Neural crest cell (in vitro differentiated cells): ENCODE measurements around the gene SGMS1. TPM values are rescaled to one million over a fixed set of nuclear protein-coding genes. Genes with fewer than 3 reads are reported as not detected.
"Not testable (repeated sequence)": the region's sequence is repeated elsewhere in the genome, so short reads cannot be mapped to it uniquely, and the experiment has no call there.

Source experiments
- DNase-seq: peaks from one replicate; pipeline ENCODE4 v3.0.0; 2021; ENCODE audit warnings: low read depth, mixed read lengths, low spot score
- H3K27ac Mint-ChIP-seq: one replicate; pipeline ENCODE4 v1.8.0; 2021; ENCODE audit warnings: mild to moderate bottlenecking, mixed read lengths; ENCODE audit not compliant: unreplicated experiment
- H3K27me3 Mint-ChIP-seq: 2 replicates; pipeline ENCODE4 v1.8.0; 2021; ENCODE audit warnings: low read depth, mild to moderate bottlenecking, mixed read lengths
- H3K36me3 Mint-ChIP-seq: 2 replicates; pipeline ENCODE4 v1.8.0; 2021; ENCODE audit warnings: low read depth, mild to moderate bottlenecking, mixed read lengths
- H3K4me1 Mint-ChIP-seq: 2 replicates; pipeline ENCODE4 v1.8.0; 2021; ENCODE audit warnings: mixed read lengths
- H3K4me3 Mint-ChIP-seq: one replicate; pipeline ENCODE4 v1.8.0; 2021; ENCODE audit warnings: mild to moderate bottlenecking, mixed read lengths
- H3K9me3 Mint-ChIP-seq: 2 replicates; pipeline ENCODE4 v1.8.0; 2021; ENCODE audit warnings: mixed read lengths
- total RNA-seq: library from RNA; stranded (reverse); gene quantifications from 2 replicates; pipeline ENCODE4 v1.2.1, GENCODE V29; 2021
- TF ChIP-seq, protein P1 (sequence below): fragments of 200-600 bp; sonication (generic); conservative IDR thresholded peaks from 2 replicates; pipeline ENCODE4 v1.5.0; 2021; ENCODE audit warnings: antibody characterized with exemption, mild to moderate bottlenecking

The SGMS1 gene
- total RNA-seq, 1 donor from 2014 or later, result 14.4 TPM

DNA sequence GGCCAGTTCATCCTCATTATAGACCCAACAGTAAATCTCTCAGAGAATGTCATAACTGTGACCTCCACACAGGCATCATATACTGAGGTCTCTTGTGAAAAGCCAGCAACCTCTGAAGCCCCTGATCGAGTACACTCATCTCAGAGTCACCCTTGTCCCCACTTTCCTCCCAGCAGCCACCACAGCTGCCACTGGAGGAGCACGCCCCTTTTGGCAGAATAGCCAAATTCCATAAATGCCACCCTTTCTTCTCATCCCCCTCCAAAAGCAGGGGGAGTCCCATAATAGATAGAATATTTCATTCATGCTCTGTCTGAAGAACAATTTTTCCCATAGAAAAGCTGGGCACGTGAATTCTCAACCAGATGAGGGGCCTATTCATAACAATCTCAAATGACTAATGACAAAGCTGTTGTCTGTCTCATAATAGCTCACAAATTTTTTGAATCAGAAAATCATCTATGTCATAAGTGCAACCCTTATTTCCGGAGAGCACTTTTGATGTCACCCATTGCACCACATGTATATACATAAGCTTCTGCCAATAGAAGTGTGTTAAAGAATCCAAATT, 47.4 kb downstream of the SGMS1 start:
- peak overlapping the region; percentile 2 for H3K27ac Mint-ChIP-seq
- peaks cover 20% of the 10 kb centered on the region for H3K4me1 Mint-ChIP-seq

DNA sequence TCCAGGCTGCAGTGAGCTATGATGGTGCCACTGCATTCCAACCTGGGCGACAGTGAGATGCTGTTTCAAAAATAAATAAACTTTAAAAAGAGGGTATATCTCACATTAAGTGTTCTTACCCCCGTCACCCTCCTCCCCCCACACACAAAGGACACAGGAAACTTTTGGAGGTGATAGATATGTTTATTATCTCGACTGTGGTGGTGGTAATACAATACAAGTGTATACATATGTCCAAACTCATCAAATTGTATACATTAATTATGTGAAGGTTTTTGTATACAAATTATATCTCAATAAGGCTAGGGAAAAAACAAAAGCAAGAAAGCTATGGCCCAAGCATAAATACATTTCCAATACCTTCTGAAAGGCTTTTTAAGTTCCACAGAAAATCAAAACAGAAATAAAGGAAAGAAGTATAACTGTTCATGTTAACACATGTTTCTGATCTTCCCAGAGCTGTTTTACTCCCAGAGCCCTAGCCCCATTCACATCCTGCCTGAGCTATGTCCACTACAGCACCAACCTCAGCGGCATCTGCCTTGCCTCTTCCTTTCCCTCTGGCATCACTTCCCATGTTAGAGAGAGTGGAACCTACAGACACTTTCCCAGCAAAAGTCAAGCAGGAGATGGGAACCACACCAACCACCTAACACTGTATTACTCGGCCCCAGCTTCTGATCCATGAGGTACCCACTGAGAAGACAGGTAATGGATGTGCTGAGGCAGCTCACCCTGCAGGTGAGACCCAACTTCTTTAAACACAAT, 48.1 kb downstream of the SGMS1 start:
- TF ChIP-seq, protein P1, sequence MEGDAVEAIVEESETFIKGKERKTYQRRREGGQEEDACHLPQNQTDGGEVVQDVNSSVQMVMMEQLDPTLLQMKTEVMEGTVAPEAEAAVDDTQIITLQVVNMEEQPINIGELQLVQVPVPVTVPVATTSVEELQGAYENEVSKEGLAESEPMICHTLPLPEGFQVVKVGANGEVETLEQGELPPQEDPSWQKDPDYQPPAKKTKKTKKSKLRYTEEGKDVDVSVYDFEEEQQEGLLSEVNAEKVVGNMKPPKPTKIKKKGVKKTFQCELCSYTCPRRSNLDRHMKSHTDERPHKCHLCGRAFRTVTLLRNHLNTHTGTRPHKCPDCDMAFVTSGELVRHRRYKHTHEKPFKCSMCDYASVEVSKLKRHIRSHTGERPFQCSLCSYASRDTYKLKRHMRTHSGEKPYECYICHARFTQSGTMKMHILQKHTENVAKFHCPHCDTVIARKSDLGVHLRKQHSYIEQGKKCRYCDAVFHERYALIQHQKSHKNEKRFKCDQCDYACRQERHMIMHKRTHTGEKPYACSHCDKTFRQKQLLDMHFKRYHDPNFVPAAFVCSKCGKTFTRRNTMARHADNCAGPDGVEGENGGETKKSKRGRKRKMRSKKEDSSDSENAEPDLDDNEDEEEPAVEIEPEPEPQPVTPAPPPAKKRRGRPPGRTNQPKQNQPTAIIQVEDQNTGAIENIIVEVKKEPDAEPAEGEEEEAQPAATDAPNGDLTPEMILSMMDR, result no peak
- no peaks in the 10 kb centered on the region for H3K27me3 Mint-ChIP-seq
- H3K36me3 Mint-ChIP-seq, result no peaks in the 10 kb centered on the region
- DNase-seq, result no peak
- peaks cover 2% of the 10 kb centered on the region for H3K9me3 Mint-ChIP-seq
- no peak overlapping the region for H3K4me3 Mint-ChIP-seq
- peak overlapping the region; percentile 2 for H3K27ac Mint-ChIP-seq
- H3K4me1 Mint-ChIP-seq, result peaks cover 17% of the 10 kb centered on the region

More for the DNA sequence above, 47.4 kb downstream of the SGMS1 start:
- H3K9me3 Mint-ChIP-seq, result peaks cover 2% of the 10 kb centered on the region
- no peak for DNase-seq
- TF ChIP-seq, protein P1, result no peak
- no peak overlapping the region for H3K4me3 Mint-ChIP-seq
- H3K36me3 Mint-ChIP-seq, result no peaks in the 10 kb centered on the region
- no peaks in the 10 kb centered on the region for H3K27me3 Mint-ChIP-seq

DNA sequence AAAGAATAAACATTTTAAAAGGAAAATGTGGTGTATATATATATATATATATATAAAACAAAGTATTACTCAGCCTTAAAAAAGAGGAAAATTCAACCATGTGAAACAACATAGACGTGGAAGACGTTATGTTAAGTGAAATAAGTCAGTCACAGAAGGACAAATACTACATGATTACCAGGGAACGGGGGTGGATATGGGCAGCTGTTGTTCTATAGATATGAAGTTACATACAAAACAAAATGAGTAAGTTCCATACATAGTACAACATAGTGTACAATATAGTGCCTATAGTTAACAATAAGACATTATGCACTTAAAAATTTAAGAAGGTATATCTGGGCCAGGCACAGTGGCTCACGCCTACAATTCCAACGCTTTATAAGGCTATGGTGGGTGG, 48.8 kb downstream of the SGMS1 start:
- H3K36me3 Mint-ChIP-seq, result no peaks in the 10 kb centered on the region
- H3K9me3 Mint-ChIP-seq, result peaks cover 2% of the 10 kb centered on the region
- TF ChIP-seq, protein P1, result no peak
- no peaks in the 10 kb centered on the region for H3K27me3 Mint-ChIP-seq
- peaks cover 17% of the 10 kb centered on the region for H3K4me1 Mint-ChIP-seq
- no peak for DNase-seq
- no peak overlapping the region for H3K27ac Mint-ChIP-seq
- no peak overlapping the region for H3K4me3 Mint-ChIP-seq

DNA sequence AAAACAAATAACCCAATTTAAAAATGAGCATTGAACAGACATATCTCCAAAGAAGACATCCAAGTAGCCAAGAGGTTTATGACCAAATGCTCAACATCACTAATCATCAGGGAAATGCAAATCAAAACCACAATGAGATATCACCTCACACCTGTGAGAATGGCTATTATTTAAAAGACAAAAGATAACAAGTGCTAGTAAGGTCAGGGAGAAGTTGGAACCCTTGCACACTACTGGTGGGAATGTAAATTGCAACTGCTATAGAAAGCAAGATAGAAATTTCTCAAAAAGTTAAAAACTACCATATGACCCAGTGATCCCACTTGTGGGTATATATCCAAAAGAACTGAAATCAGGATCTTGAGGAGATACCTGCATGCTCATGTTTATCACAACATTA, 49.5 kb downstream of the SGMS1 start:
- Mint-ChIP-seq H3K27ac (no peak overlapping the region), H3K36me3 (no peaks in the 10 kb centered on the region), H3K4me3 (no peak overlapping the region), H3K9me3 (peaks cover 2% of the 10 kb centered on the region), H3K4me1 (peaks cover 17% of the 10 kb centered on the region), H3K27me3 (no peaks in the 10 kb centered on the region)
- TF ChIP-seq, protein P1, result peak; percentile 44
- no peak for DNase-seq

DNA sequence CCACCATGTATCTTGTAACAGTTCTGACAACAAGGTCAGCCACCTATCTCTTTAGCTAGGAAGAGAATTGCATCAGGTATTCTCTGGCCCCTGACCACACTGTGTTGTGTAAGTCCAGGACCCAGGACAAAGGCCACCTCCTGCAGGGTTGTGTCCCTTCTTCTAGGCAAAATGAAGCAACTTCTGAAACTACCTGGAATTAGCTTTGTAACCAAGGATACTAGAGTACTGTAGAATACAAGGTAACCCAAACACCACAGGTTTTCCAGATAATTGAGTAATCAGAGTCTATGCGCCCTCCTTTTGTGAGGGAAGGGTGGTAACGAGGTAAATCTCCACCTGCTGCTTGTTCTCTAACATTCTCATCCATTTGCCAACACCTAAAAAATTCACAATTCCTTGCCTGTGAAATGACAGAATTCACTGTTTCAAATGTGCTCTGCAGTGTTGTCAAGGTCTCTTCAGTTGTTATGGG, 51.7 kb downstream of the SGMS1 start:
- Mint-ChIP-seq H3K36me3 (no peaks in the 10 kb centered on the region), H3K4me3 (no peak overlapping the region), H3K27ac (no peak overlapping the region), H3K4me1 (peaks cover 5% of the 10 kb centered on the region), H3K9me3 (peaks cover 2% of the 10 kb centered on the region), H3K27me3 (no peaks in the 10 kb centered on the region)
- no peak for DNase-seq
- TF ChIP-seq, protein P1, result no peak

DNA sequence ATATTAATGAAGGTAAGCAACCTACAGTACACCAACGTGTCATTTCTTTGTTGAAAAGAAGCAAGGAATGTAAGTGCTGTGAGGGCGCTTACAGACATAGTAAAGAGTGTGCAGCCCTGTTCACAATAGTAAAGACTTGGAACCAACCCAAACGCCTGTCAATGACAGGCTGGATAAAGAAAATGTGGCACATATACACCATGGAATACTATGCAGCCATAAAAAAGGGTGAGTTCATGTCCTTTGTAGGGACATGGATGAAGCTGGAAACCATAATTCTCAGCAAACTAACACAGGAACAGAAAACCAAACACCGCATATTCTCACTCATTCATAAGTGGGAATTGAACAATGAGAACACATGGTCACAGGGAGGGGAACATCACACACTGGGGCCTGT, 55.0 kb downstream of the SGMS1 start:
- not testable (repeated sequence) for H3K4me3 Mint-ChIP-seq, DNase-seq, H3K9me3 Mint-ChIP-seq, H3K27ac Mint-ChIP-seq, H3K36me3 Mint-ChIP-seq, H3K27me3 Mint-ChIP-seq
- peaks cover 11% of the 10 kb centered on the region for H3K4me1 Mint-ChIP-seq
